NCI-H510A treated with DMSO at 0.1 percent for 48 hours (cell line): Measurements from ENCODE around the gene PHF13.
A peak's percentile ranks its signal among the peaks of the same experiment; 100 is the strongest.
"Not testable (repeated sequence)": the region's sequence is repeated elsewhere in the genome, so short reads cannot be mapped to it uniquely, and the experiment has no call there.

Source experiments
- DNase-seq: peaks from one replicate; lab custom pipeline; 2025; lab: John Stamatoyannopoulos, UW

PHF13 gene

DNA sequence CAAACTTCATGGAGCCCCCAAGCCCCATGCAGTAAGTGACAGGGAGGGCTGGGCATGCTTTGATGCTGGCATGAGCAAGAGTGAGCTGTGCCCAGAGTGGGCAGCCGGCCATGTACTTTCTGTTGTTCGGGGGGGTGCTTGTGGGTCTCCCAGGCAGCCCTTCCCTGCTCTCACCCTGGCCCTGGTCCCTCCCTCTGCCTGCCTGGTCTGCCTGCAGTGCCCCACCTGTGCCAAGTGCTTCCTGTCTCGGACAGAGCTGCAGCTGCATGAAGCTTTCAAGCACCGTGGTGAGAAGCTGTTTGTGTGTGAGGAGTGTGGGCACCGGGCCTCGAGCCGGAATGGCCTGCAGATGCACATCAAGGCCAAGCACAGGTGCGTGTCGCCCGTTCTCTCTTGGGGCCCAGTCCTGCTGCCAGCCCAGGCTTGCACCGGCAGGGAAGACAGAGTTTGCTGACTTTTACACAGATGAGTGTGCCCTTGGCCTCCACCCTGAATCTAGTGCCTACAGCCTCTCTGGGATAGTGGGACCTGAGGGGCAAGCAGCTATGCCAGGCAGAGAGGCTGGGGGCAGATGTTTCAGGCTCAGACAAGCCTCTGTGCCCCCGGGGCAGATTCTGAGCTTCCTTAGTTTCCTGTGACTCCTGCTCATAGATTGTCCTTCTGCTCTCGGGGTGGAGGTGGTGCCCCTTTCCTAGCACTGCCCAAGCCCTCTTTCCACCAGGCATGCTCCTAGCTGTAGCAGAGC is 26.1 kb upstream of the PHF13 start:
- DNase-seq = peak; percentile 92

DNA sequence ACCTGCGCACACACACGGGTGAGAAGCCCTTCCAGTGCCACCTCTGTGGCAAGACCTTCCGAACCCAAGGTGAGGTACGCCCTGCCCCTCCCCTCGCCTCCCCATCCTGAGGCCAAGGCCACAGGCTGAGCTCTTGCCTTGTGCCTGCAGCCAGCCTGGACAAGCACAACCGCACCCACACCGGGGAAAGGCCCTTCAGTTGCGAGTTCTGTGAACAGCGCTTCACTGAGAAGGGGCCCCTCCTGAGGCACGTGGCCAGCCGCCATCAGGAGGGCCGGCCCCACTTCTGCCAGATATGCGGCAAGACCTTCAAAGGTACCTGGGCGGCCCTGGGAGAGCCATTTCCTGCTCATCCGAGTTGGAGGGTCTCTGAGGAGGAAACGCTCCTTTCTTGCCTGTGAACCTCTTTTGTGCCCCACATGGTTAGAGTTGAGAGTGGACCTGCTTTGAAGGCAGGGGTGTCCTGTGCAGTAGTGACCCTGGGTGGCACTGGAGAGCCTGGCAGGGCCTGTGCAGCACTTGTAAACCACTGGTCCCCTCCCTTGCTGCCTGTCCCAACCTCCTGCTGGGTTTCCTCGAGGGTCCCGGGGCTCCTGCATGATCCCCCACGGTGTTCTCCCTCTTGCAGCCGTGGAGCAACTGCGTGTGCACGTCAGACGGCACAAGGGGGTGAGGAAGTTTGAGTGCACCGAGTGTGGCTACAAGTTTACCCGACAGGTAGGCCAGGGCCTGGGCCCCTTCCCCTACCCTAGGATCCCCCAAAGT is 25.2 kb upstream of the PHF13 start:
- DNase-seq = no peak

DNA sequence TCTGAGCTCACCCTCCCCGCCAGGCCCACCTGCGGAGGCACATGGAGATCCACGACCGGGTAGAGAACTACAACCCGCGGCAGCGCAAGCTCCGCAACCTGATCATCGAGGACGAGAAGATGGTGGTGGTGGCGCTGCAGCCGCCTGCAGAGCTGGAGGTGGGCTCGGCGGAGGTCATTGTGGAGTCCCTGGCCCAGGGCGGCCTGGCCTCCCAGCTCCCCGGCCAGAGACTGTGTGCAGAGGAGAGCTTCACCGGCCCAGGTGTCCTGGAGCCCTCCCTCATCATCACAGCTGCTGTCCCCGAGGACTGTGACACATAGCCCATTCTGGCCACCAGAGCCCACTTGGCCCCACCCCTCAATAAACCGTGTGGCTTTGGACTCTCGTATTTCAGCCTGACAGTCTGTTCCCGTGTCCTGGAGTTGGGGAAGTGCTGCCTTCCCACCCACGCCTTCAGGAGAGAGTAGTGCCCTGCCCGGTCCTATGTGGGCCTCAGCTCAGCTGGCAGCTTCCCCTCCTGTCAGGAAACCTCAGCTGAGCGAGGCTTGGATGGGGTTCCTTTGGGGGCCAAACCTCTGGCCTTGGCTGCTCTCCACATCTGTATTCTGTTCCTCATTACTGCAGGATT is 24.5 kb upstream of the PHF13 start:
- no peak for DNase-seq

DNA sequence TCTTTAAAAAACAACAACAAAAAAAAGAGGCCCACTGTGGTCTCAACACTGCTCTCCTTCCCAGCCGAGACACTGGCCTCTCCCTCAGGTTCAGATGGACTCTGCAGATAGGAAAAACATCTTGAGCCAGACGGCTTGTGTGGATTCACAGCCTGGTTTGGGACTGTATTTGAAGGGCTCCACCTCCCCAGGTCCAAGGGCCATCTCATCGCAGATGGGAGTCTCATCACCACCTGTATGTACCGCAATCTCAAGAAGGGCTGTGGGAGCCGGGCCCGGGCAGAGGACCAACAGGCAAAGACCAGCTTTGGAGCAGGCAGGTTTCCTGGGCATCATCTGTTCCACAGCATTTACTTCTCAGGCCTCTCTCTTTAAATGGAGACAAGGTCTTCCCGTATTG is 23.5 kb upstream of the PHF13 start:
- no peak for DNase-seq

DNA sequence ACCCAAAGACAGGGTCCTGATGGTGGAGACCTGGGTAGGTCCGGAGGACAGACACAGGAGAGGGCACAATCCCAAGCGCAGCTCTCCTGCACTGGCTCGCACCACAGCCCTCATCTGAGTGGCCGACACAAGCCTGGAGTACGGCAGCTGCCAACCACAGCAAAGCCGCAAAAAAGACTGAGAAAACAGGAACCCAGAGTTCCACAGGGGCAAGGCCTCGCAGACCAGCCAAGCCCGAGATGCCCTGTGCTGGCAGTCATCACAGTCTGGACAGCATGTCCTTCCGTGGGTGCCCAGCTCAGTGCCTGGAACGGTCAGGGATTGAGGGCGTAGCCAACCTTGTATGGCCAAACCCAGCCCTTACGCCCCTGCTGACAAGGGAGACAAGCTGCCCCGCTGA is 22.3 kb upstream of the PHF13 start:
- DNase-seq = no peak

DNA sequence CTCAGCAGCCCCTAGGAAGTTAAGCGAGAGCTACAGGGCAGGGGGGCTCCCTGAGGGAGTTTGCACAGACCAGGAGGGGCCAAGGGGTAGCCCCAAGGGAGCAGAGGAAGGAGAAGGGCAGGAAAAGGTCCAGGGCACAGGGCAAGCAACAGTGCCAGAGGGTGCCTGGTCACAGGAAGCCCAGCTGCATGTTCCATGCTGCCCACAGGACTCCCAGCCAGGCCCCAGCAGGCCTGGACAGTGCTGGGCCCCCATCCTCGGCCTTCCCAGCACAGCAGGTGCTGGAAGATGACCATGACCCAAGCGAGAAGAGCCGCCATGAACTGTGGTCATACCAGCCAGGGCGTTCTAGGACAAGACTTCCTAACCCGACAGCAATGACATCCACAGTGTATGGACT is 21.9 kb upstream of the PHF13 start:
- DNase-seq = no peak

DNA sequence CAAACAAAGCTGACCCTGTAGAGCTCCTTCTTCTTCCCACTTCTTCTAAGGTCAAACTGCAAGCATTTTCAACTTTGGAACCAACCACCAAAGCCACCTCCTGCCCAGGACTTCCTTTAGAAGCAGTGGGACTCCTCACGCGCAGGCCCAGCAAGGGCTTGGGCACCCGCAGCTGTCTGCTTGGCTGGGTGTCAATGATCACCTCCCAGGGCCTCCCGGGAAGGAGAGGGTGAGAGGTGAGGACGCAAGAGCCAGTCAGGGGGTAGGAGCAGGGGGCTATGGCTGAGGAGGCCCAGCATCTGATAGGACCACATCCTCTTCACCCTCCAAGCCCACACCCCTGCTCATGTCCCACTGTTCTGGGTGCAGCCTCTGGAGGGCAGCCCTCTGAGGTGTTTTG is 21.1 kb upstream of the PHF13 start:
- no peak for DNase-seq

DNA sequence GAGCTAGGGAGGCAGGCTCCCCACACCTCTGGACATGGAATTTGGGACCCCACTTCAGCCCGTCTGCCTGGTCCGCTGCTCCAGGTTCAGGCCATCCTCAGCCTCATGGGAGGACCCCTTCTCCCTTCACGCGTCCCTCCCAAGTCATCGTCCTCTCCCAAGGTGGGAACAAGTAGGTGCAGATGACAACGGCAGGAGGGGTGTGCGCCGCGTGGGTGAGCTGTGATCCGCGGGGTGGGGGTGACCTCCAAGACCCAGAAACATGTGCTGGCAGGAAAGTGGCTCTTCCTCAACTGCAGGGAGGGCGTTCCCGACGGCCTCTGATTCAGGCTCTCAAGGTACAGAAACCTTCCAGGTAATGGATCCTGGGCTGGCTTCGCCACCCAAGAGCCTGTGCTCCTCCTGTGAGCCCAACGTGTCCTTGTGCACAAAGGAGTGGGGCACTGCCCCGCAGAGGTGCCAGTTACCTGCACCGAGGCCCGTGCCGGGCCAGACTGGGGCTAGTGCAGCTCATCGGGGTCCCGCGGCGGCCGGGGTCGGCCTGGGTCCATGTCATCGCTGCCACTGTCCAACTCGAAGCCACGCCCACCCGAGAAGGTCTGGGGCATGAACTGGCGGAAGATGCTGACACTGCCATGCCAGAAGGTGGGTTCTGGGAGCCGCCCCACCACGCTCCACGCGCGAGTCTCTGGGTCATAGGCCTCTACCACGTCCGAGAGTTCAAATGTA is 20.5 kb upstream of the PHF13 start:
- no peak for DNase-seq

DNA sequence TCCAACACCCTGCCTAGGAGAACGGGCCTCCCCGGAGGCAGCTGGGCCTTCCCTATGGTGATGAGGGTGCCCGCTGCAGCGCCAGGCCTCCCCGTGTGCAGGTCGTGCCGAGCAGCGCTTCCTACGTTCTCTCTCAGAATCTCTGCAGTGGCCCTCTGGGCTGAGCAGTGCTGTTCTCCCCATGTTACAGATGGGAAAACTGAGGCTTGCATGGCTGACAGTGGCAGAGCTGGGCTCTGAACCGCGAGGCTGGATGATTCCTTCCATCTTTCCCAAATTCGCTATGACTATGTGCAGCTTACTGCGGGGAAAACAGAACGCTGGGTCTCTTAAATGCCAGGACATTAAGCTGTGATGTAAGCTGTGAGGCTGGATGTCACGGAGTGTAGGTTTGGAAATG is 19.7 kb upstream of the PHF13 start:
- DNase-seq = no peak

DNA sequence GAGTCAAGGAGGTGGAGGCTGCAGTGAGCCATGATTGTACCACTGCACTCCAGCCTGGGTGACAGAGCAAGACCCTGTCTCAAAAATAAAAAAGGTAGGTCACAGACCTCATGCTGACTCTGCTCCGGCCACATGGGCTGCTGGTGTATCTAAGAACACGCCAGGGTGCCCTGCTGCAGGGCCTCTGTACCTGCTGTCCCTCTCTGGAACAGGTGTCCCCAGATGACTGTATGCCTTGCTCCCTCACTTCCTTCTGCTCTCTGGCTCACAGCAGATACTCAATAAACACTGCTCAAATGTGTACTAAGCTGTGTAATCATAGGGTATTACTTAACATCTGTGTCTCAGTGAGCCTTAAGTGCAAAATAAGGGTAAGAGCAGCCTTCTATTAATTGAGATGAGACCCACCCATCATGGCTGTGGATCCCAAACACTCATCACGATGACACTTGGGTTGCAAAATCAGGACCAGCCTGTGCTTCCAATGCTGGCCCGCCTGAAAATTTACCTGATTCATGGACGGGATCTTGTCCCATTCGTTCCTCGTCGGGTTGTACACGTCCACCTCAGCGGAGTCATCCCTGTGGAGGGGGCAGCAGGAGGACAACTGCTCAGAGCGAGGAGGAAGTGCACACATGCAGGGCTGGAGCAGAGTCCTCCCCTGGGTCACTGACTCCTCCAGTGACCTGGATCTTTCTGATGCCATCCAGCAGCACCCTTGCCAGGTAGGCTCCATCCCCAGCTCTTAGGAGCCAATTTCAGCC is 18.4 kb upstream of the PHF13 start:
- no peak for DNase-seq

DNA sequence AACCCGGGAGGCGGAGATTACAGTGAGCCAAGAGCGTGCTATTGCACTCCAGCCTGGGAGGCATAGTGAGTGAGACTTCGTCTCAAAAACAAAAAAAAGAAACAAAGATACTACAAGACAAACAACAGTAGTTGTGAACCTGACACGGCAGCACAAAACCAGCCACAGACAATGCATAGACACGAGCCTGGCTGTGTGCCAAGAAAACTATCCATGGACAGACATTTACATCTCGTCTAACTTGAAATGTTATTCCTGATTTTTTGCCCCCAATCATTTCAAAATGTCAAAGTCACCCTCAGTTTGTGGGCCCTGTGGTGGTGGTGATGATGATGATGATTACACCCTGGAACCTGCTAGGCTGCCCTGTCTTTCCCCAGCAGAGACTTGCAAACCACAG is 17.2 kb upstream of the PHF13 start:
- no peak for DNase-seq

DNA sequence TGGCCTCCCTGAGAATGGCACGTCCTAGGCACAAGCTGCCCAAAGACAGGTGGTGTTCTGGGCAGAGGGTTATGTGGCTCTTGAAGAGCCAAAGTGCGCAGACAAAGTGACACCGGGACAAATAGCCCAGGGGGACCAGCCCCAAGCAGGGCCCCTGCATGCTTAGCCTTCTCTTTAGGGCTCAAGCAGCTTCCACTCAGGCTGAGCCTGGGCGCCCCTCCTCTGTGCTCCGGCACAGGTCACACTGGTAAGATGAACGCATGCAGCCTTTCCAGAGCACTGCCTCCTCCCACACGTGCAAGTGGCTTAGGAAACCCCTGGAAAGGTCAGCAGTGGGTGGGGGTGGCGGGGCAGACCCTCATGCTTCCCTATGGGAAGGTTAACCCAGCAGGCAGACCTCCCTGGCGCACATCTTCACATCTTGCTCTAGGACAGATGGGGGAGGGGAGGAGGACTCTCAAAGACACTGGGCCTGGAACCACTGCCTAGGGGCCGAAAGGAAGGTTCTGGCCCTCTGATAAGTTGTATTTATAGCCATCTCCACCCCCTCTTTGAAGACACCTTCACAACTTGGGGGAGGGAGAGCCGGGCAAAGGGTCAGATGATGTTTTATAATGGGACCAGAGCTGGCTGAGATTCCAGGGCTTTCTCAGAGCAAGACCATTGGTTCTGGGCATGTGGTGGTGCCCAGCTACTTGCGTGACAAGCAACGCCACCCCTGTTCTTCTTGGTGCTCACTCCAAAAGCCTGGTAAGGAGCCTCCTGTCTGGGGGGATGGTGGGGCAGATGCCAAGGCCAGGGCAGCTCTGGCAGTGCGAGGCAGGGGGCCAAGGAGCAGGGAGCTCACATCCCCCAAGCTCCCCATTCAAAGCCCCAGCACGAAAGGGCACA is 16.4 kb upstream of the PHF13 start:
- no peak for DNase-seq

DNA sequence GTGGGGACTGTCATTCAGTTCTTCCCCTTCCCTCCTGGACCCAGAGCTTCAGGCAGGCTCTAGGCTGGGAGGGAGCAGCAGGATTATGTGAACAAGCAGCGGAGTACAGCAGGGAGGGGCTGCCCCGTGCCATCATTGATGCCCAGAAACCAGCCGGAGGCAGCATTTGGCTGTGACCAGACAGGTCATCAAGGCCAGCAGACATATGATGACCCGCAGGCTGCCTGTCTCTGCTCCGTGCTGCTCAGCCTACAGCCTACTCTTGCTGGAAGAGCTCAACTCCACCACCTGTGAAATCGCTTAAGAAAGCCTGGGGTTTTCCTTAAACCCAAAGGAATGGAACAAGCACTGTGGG is 15.8 kb upstream of the PHF13 start:
- no peak for DNase-seq

DNA sequence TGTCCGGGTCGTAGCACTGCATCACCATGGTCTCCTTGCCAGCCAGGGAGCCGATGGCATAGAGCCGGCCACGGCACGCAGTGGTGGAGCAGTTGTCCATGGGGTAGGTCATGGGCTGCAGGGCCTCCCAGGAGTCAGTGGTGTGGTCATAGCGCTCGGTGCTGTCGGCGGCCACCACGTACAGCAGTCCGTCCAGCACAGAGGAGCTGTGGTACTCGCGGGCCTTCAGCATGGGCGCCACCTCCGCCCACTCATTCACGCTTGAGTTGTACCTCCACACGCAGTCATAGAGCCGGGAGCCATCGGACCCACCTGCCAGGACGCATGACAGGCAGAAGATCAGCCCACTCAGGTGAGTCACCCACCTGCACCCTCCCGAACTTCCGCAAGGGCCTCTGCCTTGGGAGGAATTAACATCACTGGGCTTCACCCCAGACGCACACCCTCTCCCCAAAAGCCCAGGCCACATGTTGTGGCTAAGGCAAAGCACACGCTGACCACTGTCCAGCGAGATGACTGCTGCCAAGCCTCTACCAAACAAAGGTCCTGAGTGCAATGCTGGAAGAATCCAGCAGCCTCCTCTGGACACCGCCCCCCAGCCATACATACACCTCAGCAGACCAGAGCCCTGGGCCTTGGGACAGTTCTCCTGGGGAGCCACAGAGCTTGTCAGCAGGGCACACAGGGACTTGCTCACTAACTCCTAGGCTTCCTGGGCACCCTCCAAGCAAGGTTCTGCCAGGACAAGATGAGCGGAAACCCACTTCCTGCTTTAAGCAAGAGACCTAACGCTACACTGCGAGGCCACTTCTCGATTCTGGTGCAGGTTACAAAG is 14.2 kb upstream of the PHF13 start:
- DNase-seq = no peak

DNA sequence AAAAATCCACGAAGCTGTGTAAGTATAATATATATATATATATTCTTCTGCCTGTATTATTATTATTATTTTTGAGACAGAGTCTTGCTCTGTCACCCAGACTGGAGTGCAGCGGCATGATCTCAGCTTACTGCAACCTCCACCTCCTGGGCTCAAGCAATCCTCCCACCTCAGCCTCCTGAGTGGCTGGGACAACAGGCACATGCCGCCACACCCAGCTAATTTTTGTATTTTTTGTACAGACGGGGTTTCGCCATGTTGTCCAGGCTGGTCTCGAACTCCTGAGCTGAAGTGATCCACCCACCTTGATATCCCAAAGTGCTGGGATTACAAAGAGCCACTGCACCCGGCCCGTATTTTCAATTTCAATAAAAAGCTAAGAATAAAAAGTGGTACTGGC is 13.5 kb upstream of the PHF13 start:
- not testable (repeated sequence) for DNase-seq

DNA sequence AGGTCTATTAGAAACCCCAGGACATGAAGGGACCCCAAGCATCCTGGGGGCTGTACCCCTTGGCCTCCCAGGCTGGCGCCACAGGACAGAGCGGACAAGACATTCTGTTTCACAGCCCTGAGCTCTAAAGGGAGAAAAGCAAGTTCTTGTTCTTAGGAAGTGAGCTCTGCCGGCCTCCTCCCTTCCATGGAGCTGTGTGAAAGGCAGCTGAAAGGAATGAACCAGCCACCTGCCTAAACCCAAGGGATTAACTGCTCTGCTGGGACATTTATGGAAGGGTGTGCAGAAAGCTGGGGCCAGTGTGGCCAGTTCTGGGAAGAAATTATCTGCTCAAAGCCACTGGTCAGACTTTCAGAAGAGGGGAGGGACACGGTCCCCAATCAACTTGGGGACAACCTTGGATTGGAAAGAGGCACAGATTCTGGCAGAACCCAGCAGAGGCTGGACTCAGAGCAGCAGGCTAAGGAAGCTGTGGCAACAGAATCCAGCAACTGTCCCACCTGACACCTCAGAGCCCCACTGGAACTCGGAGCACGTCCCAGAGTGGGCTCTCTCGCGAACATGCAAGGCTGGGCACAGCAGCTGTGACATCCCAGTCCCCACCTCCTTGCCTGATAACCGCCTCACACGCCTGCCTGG is 13.0 kb upstream of the PHF13 start:
- no peak for DNase-seq

DNA sequence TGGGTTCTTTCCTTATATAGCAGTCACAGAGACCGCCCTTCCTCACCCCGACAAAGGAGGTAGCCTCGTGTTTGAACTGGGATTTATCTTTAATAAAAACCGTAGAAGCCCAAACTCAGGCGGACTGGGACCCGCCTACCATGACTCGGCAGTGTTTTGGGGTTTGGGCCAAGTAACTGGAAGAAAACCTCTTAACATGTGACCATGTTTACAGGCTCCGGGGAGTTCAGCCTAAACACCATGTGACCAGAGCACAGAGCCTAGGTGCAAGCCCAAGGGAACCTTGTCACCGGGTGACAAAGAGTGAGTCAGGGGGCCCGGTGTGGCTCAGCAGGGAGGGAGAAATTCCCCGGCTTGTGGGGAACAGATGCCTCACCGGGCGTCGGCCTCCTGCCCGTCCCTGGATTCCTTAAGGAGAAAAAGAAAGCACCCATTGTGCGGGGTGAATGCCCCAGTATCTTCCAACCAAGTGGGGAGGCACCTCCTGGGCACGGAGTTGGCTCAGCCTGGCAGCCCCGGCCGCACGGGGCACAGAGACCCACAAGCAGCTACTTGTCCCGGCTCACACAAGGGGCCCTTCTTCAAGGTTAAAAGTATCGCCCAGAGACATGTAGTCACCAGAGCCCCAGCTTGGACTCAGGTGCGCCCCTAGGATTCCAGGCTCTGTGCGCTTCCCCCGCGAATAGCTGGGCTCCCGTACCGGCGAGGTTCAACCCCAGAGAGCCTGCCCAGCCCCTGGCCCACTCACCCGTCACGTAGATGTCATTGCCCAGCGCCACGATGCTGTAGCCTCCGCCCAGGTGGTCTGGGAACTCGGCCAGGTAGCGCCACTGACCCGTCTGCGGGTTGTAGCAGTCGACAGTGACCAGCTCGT is 12.2 kb upstream of the PHF13 start:
- peak; percentile 60 for DNase-seq

DNA sequence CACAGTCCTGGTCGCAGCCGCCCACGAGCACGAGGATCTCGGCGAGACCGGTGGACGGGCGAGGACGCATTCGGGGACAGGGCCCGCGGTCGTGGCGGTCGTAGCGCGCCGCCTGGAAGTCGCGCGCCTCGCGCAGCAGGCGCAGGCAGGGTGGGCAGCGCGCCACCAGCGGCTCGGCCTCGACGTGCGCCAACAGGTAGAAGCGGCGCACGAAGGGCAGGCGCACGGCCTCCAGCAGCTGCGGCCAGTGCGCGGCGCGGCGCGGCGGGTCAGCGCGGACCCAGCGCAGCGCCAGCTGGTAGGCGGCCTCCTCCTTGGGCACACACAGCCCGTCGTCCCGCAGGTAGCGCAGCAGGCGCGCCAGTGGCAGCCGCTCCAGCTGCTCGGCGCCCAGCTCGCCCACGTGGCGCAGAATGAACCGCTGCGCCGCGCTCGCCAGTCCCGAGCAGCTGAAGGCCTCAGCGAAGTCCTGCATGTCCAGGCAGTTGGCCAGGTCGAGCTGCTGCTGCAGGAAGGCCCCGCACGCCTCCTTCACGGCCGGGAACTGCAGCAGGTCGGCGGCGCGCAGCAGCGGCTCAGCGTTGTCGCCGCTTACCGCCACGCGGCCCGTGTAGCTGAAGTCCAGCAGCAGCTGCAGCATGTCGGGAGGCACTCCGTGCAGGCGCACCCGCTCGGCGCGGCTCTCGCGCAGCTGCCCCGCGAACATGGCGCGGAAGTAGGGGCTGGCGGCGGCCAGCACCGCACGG is 11.4 kb upstream of the PHF13 start:
- DNase-seq = peak; percentile 53
